SK-N-MC (cell line): ENCODE measurements around the gene ARPC2.

Experiments used
- DNase-seq: peaks from one replicate; pipeline ENCODE4 v3.0.0-alpha.2; 2011; ENCODE audit warnings: low read depth, low spot score
- H3K27ac ChIP-seq: fragments of 200-600 bp; sonication (generic); 2 replicates; pipeline ENCODE4 v1.5.1; 2016; ENCODE audit warnings: mixed run types
- H3K36me3 ChIP-seq: fragments of 200-600 bp; sonication (generic); 2 replicates; pipeline ENCODE4 v1.6.1; 2017; ENCODE audit warnings: antibody characterized with exemption, low read length, mixed read lengths; ENCODE audit not compliant: insufficient read depth
- H3K4me3 ChIP-seq: fragments of 200-600 bp; sonication (generic); 2 replicates; pipeline ENCODE4 v1.5.1; 2016
- H3K9ac ChIP-seq: fragments of 200-600 bp; sonication (generic); 2 replicates; pipeline ENCODE4 v1.8.0; 2017; ENCODE audit warnings: mixed run types, mixed read lengths; ENCODE audit not compliant: insufficient read length
- H3K9me3 ChIP-seq: fragments of 200-600 bp; sonication (generic); 2 replicates; pipeline ENCODE4 v1.6.1; 2017; ENCODE audit warnings: low read depth, mild to moderate bottlenecking, antibody characterized with exemption, low read length, moderate library complexity, mixed read lengths
- EZH2 ChIP-seq: fragments of 200-600 bp; sonication (generic); IDR thresholded peaks from one replicate; pipeline ENCODE4 v1.6.1; 2017; ENCODE audit warnings: antibody characterized with exemption
- FOXP2 ChIP-seq: optimal IDR thresholded peaks from 2 replicates; pipeline ENCODE3; 2011; ENCODE audit warnings: mild to moderate bottlenecking, moderate library complexity; ENCODE audit not compliant: insufficient read depth; ENCODE audit errors: extremely low read length, control extremely low read depth
- POLR2AphosphoS5 ChIP-seq: IDR thresholded peaks from 2 replicates; pipeline ENCODE4 v1.6.1; 2012; ENCODE audit warnings: mild to moderate bottlenecking, low read depth, low read length, borderline replicate concordance

Gene ARPC2

DNA sequence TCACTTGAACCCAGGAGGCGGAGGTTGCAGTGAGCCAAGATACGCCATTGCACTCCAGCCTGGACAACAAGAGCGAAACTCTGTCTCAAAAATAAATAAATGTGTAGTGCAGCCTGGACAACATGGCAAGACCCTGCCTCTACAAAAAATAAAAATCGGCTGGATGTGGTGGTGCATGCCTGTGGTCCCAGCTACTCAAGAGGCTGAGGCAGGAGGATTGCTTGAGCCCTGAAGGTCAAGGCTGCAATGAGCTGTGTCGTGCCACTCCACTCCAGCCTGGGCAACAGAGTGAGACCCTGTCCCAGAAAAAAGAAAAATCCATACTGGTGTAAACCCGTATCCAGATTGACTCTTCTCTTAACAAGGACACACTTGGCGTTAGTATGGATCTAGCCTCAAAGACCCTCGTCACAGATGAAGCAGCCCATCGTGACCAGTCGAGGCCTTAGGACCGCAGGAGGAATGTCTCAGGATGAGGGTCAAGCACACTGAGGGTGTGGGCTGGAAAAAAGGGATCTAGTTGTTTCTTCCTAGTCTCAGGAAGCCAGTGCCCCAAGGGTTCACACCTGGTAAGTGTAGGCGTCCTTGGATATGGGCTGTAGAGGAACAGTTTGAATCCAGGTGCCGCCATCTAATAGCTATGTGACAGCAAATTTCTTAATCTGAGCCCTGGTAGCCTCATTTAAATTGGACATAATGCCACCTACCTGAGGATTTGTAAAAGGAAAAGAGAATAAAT lies 39.8 kb downstream of the ARPC2 start:
- Histone ChIP-seq H3K9me3 (no peaks in the 10 kb centered on the region), H3K27ac (no peak overlapping the region), H3K36me3 (peaks cover 42% of the 10 kb centered on the region), H3K4me3 (no peak overlapping the region), H3K9ac (no peak overlapping the region)
- no peak for DNase-seq
- TF ChIP-seq POLR2AphosphoS5 = no peak
- no peak for TF ChIP-seq EZH2
- TF ChIP-seq FOXP2 = no peak

DNA sequence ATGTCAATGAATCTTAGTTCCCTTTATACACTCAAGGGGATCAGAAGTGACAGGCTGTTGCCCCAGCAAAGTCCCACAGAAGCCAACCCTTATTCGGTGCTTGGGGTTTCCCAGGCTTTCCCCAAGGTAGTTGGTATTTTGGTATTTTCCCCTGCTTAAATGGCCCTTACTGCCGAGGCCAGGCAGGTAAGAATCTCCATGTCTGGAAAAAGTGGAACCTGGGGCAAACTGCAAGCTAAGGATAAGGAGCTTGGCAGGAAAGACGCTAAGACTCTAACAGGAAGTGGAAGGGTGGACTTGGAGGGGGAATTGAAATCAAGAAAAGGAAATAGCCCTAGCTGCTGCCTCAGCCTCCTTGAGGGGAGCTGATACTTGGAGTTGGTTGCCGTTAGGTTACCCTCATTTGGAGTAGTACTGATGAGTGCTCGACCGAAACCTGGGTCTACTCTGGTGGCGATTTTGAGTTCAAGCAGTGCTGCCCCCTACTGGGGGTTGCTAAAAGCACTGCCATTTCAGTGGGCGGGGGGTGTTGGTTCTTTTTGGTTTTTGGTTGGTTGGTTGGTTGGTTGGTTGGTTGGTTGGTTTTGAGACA lies 40.5 kb downstream of the ARPC2 start:
- TF ChIP-seq EZH2 = no peak
- no peak overlapping the region for H3K27ac ChIP-seq
- no peak for DNase-seq
- peaks cover 35% of the 10 kb centered on the region for H3K36me3 ChIP-seq
- H3K9ac ChIP-seq = no peak overlapping the region
- H3K4me3 ChIP-seq = no peak overlapping the region
- H3K9me3 ChIP-seq = no peaks in the 10 kb centered on the region

DNA sequence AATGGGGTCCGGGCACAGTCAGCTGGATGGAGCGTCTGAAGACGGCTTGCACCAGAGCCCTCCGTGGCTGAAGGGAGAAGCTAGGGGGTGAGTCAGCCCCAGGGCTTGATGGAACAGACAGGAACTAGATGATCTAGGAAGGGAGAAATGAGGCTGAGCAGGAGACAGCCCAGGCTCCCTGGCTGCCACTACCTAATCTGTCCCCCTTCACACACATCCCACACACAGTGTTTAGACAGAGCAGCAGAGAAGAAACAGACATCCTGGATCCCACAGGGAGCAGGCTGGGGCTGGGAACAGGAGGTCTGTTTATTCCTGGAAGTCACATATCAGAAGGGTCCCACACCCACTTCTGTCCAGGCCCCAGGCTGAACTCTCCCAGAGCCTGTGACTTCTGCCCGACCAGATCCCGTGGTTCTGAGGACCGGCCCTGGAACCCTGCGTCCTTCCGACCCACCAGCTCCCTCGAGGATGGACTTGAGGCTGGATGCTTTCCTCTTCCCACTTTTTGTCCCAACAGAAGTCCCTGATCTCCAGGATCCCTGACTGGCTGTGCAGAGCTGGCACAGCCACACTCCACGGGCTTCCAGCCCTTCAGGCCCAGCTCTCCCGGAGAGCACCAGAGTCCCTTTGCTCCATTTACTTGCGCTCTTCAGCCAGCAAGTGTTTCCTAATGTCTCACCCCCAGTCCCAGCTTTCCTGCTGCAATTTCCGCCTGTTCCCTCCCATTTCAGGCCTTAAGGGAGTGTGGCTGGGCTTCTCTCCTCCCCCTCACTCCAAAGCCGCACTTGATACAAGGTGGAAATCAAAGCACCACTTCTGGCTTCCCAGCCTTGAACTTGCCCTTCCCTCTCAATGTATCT lies 42.3 kb downstream of the ARPC2 start:
- H3K27ac ChIP-seq = no peak overlapping the region
- no peak for DNase-seq
- no peak overlapping the region for H3K9ac ChIP-seq
- H3K4me3 ChIP-seq = no peak overlapping the region
- peaks cover 17% of the 10 kb centered on the region for H3K36me3 ChIP-seq
- H3K9me3 ChIP-seq = no peaks in the 10 kb centered on the region
- TF ChIP-seq POLR2AphosphoS5 (no peak), FOXP2 (no peak), EZH2 (no peak)

DNA sequence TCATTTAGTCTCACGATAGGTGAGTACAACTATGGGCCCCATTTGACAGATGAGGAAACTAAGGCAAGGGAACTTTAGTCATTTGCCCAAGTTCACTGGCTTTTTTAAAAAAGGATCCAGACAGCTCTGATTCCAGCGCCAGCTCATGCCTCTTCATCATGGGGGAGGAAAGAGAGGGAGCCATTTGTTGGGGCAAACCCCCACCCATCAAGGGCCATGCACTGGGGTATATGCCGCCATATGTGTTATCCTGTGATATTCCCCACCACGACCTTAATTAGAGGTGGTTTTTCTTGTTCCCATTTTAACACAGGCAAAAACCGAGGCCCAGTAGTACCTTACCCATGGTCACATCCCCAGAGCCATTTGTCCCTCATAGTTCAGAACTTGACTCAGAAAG lies 43.2 kb downstream of the ARPC2 start:
- no peak for TF ChIP-seq POLR2AphosphoS5
- no peak for TF ChIP-seq FOXP2
- TF ChIP-seq EZH2 = no peak
- no peak overlapping the region for H3K4me3 ChIP-seq
- H3K27ac ChIP-seq = no peak overlapping the region
- peaks cover 11% of the 10 kb centered on the region; the same call in 1 of the 2 replicates for H3K36me3 ChIP-seq
- no peaks in the 10 kb centered on the region for H3K9me3 ChIP-seq
- DNase-seq = no peak
- H3K9ac ChIP-seq = no peak overlapping the region

DNA sequence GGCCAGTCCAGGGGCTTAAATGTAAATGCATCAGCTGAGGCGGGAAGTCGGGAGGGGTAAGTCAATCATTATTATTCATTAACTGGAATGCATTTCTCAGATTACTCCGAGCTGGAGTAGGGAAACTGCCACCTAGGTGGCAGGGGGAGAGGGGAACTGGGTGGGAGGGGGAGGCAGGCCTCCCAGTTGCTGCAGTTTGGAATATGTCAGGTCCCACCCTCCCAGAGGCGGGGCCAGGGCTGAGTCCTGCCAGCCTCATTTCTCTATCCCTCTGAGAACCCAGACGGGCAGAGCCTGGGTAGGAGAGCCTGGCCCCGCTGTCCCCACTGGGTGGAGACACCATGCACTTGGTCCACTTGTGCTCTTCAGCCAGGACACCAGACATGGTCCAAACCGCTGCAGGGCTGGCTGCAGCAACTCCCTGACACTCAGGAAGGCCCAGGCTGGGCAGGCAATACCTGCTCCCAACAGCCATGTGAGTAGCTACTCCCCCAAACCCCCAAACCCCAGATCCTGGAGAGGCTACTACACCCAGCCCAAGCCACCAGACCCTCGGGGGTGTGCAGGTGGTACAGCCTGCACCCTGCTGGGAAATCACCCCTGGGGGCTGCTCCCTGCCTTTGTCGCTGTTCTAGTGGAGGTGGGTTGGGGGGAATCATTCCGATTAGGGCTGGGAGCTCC lies 43.9 kb downstream of the ARPC2 start, which contains the start of gene GPBAR1:
GPBAR1 (plus strand) TSS at position 274 of the 681 bp plus-strand sequence. CDS start 1,710 bp downstream, outside the sequence.
- DNase-seq = no peak
- Histone ChIP-seq H3K27ac (no peak within 1 kb of the TSS), H3K36me3 (peaks cover 7% of the 10 kb centered on the region; the same call in 1 of the 2 replicates), H3K9me3 (no peaks in the 10 kb centered on the region), H3K9ac (no peak within 1 kb of the TSS), H3K4me3 (no peak within 1 kb of the TSS)
- no peak for TF ChIP-seq POLR2AphosphoS5
- TF ChIP-seq FOXP2 = no peak
- no peak for TF ChIP-seq EZH2

DNA sequence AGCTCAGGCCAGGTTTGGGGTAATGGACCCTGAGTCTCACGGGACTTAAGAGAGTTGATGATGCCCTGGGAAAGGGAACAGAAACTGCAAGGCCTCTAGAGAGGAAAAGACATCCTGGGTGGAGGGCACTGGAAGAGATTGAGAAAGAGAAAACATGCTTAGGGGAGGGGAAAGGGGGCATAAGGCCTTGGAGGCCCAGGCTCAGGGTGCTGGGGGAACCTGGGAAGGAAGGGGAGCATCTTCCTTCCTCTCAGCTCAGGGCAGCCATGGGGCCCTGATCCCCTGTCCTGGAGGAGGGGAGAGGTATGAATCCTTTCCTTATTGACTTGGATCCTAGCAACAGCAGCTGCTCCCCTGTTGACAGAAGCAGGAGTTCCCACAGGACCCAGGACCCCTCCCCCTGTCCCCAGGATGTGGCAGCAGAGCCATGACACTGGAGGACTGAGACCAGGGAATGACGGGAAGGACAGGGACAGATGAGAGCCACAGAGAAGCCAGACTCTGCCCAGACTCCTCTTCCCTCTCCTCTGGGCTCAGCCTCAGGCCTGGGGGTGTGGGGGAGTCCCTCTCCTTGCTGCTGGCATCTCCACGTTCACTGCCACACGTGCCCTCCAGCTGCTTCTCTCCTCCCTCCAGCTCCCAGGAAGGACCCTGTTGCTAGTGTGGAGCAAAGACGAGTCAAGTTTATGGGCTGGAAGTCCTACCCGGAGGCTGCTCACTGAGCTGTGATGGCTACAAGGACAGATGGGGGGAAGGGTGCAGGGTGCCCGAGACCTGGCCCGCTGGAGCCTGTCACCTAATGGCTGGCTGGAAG lies 44.6 kb downstream of the ARPC2 start:
- no peak overlapping the region for H3K4me3 ChIP-seq
- TF ChIP-seq EZH2 = no peak
- no peak for TF ChIP-seq POLR2AphosphoS5
- no peak for TF ChIP-seq FOXP2
- no peak for DNase-seq
- H3K9me3 ChIP-seq = no peaks in the 10 kb centered on the region
- H3K9ac ChIP-seq = no peak overlapping the region
- peaks cover 12% of the 10 kb centered on the region; the same call in 1 of the 2 replicates for H3K36me3 ChIP-seq
- no peak overlapping the region for H3K27ac ChIP-seq

DNA sequence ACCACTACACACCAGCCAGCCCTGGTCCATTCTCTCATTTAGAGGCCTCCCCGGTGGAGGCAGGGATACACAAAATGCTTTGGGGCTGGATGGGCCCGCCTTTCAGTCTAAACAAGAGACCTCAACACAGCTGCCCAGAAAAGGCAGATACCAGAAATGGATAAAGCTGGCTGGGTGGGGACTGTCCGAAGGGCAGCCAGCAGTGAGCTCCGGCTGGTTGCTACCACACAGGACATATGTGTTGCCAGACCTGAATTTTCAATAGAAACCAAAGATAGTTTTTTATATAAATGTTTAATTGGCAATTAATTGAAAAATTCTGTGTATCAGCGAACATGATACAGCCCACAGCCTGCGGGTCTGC lies 45.2 kb downstream of the ARPC2 start:
- Histone ChIP-seq H3K9ac (no peak overlapping the region), H3K27ac (no peak overlapping the region), H3K9me3 (no peaks in the 10 kb centered on the region), H3K36me3 (peaks cover 15% of the 10 kb centered on the region; the same call in 1 of the 2 replicates), H3K4me3 (no peak overlapping the region)
- TF ChIP-seq EZH2 = no peak
- TF ChIP-seq FOXP2 = no peak
- TF ChIP-seq POLR2AphosphoS5 = no peak
- DNase-seq = no peak
